LNCaP clone FGC (cell line): ENCODE measurements around the gene DNAJC22.
"Not testable (repeated sequence)": the region's sequence is repeated elsewhere in the genome, so short reads cannot be mapped to it uniquely, and the experiment has no call there.

ENCODE experiments used
- DNase-seq: peaks from one replicate; pipeline ENCODE4 v3.0.0-alpha.2; 2011; ENCODE audit warnings: low read depth
- H3K4me3 ChIP-seq: 2 replicates; pipeline ENCODE4 v1.5.1; 2011; ENCODE audit warnings: mild to moderate bottlenecking, low read depth, low read length, control low read depth
- CTCF ChIP-seq: IDR thresholded peaks from 2 replicates; pipeline ENCODE4 v1.5.1; 2012; ENCODE audit warnings: mild to moderate bottlenecking; ENCODE audit not compliant: control insufficient read depth, insufficient read depth; ENCODE audit errors: extremely low read depth

DNAJC22 gene

GRCh38 chr12:49331380-49332222 lies 15.1 kb upstream of the DNAJC22 start:
- H3K4me3 ChIP-seq: no peak overlapping the region; the same call in 1 of the 2 replicates
- DNase-seq: peak; percentile 83

GRCh38 chr12:49332441-49332861 lies 14.2 kb upstream of the DNAJC22 start:
- no peak for TF ChIP-seq CTCF
- no peak for DNase-seq
- no peak overlapping the region for H3K4me3 ChIP-seq

More at GRCh38 chr12:49331380-49332222, 15.1 kb upstream of the DNAJC22 start:
- peak; percentile 95 for TF ChIP-seq CTCF

DNA sequence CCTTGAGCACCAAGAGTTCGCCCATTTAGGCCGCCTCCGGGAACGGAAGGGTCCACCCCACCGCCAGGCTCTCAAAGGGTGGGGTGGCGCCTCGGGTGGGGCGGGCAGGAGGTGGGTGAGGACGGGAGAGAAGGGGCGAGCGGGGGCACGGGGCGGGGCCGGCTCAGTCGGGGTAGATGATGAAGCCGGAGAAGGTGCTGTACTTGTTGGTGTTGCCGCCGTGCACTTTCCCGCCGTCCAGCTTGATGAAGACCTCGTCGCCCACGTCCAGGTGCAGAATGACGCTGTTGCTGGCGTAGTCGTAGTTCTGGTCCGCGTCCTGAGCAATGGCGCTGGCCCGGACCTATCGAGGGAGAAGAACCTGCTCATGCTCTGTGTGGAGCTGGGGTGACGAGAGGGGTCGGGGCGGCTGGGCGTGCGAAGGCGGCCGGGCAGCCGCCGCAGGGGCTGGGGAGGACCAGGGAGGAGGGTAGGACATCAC lies 13.8 kb upstream of the DNAJC22 start:
- no peak for DNase-seq
- H3K4me3 ChIP-seq: no peak overlapping the region
- no peak for TF ChIP-seq CTCF

DNA sequence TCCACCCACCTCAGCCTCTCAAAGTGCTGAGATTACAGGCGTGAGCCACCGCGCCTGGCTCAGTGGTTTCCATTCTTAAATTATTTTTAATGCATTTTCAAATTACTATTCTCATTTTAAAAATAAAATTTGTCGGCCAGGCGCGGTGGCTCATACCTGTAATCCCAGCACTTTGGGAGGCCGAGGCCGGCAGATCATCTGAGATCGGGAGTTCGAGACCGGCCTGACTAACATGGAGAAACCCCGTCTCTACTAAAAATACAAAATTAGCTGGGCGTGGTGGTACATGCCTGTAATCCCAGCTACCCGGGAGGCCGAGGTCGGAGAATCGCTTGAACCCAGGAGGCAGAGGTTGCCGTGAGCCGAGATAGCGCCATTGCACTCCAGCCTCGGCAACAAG lies 12.9 kb upstream of the DNAJC22 start:
- H3K4me3 ChIP-seq, DNase-seq: not testable (repeated sequence)

GRCh38 chr12:49334226-49334625 lies 12.5 kb upstream of the DNAJC22 start:
- no peak overlapping the region for H3K4me3 ChIP-seq
- DNase-seq: no peak
- TF ChIP-seq CTCF: no peak

DNA sequence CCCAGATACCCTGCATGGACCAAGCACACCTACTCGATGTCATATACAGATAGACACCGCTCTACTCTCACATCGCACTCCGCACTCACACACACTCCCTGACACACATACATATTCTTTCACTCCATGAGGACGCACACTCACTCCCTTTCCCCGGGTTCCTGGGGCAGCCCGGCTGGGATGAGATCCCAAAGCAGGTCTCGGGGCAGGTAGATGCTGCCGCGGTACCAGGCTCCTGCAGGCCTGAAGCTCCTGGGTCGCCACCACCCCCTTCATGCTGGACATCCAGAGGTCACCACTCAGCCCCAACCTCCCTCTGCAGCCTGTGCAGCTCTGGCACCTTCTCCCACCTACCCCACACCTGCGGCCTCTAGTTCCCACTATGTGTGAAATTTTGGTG lies 12.0 kb upstream of the DNAJC22 start:
- H3K4me3 ChIP-seq: no peak overlapping the region
- no peak for TF ChIP-seq CTCF
- no peak for DNase-seq

DNA sequence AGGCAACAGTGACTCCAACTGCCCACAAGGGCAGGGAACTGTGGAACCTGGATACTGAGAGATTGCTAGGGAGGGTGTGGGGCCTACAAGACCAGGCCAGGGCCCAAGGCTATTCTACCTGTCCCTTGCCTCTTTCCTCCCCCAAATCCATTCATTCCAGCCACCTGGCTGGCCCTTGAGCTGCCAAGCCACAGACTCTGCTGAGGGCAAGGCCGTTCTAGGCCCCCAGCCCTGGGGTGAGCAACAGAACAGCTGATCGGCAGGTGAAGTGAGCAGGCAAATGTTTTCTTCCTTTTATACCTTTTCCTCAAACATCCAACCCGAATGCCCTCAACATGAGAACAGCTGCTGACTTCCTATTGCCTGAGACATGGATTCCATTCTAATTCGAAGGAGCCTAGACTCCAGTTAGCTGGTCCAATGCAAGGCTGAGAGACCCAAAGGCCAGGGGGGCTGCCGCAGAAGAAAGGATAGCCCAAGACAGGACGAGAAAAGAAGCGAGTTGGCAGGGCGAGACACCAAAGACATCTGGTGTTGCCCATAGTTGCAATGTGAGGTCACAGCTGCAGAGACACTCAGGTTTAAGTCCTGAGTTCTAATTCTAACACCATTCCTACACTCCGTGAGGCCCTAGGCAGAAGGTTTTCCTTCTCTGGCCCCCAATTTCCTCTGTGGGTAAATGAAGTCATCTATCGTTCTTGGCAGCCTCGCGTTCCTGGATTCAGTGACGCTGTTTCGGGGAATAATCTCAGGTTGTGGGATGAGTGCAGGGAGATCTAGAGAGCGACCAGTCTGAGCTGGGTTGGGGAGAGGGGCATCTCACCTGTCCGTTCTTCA lies 11.4 kb upstream of the DNAJC22 start:
- DNase-seq: no peak
- H3K4me3 ChIP-seq: no peak overlapping the region
- TF ChIP-seq CTCF: no peak
